Fibroblast of the aortic adventitia (primary cell): ENCODE measurements around the gene TMC6. TPM values are rescaled to one million over a fixed set of nuclear protein-coding genes. Genes with fewer than 3 reads are reported as not detected.
"Not testable (repeated sequence)": the region's sequence is repeated elsewhere in the genome, so short reads cannot be mapped to it uniquely, and the experiment has no call there.

Source experiments
- DNase-seq: peaks from one replicate; pipeline ENCODE4 v3.0.0-alpha.2; 2010; ENCODE audit warnings: low read depth
- H3K4me3 ChIP-seq: 2 replicates; pipeline ENCODE4 v1.5.1; 2011; ENCODE audit warnings: low read depth, mild to moderate bottlenecking, control low read depth, low read length, moderate library complexity
- CTCF ChIP-seq: IDR thresholded peaks from 2 replicates; pipeline ENCODE4 v1.5.1; 2011; ENCODE audit warnings: mild to moderate bottlenecking, low read length, control low read depth, inconsistent platforms; ENCODE audit not compliant: insufficient read depth
- small RNA-seq: library from RNA; depleted of rRNA; stranded (forward); fragments of <200 nt; gene quantifications from one replicate; pipeline ENCODE3, GENCODE V24; 2012
- total RNA-seq: library from RNA; depleted of rRNA; stranded (reverse); fragments of >200 nt; gene quantifications from 2 replicates; pipeline ENCODE4 v1.2.3, GENCODE V29; 2012; ENCODE audit warnings: low replicate concordance

The TMC6 gene
- total RNA-seq, 1 donor = not detected

- DNase-seq = no peak
- no peak overlapping the region for H3K4me3 ChIP-seq
These were observed 58.9 kb downstream of the TMC6 start for GRCh38 chr17:78069695-78070094.

GRCh38 chr17:78066976-78067375 is 61.6 kb downstream of the TMC6 start:
- not testable (repeated sequence) for H3K4me3 ChIP-seq, DNase-seq

More at GRCh38 chr17:78069695-78070094, 58.9 kb downstream of the TMC6 start:
- no peak for TF ChIP-seq CTCF

GRCh38 chr17:78064708-78065107 is 63.8 kb downstream of the TMC6 start:
- H3K4me3 ChIP-seq = no peak overlapping the region
- TF ChIP-seq CTCF = no peak
- no peak for DNase-seq

- no peak for TF ChIP-seq CTCF
- DNase-seq = no peak
- no peak overlapping the region for H3K4me3 ChIP-seq
These were observed 65.1 kb downstream of the TMC6 start for GRCh38 chr17:78063489-78063888.

- no peak for TF ChIP-seq CTCF
- no peak overlapping the region for H3K4me3 ChIP-seq
These were observed 66.0 kb downstream of the TMC6 start for GRCh38 chr17:78062596-78062995.

More at GRCh38 chr17:78062596-78062995, 66.0 kb downstream of the TMC6 start:
- DNase-seq = no peak

Small RNA genes lying within 50 kb of the gene (small RNA-seq; reads per million reads assigned to genes)
- not detected for gene RNU6-625P

Other genes with a start within 250 kb of the TMC6 start
- 6.4 and 10.3 TPM in 2 replicates for gene TNRC6C, start 170.1 kb downstream of the TMC6 start, total RNA-seq
- not detected in 2 replicates for gene TMC8, start 2.0 kb upstream of the TMC6 start, total RNA-seq
- gene C17orf99, start 17.6 kb upstream of the TMC6 start, total RNA-seq = not detected in 2 replicates
- gene SYNGR2, start 39.8 kb upstream of the TMC6 start, total RNA-seq = 0.90 and 4.6 TPM in 2 replicates
- 4.3 and 75.9 TPM in 2 replicates for gene TK1, start 58.3 kb upstream of the TMC6 start, total RNA-seq
- gene AFMID, start 58.6 kb upstream of the TMC6 start, total RNA-seq = 41.0 and 45.1 TPM in 2 replicates
- 0.57 and 31.8 TPM in 2 replicates for gene BIRC5, start 85.5 kb upstream of the TMC6 start, total RNA-seq
- gene TMEM235, start 102.9 kb upstream of the TMC6 start, total RNA-seq = not detected in 2 replicates
- gene SOCS3, start 231.3 kb upstream of the TMC6 start, total RNA-seq = 26.0 and 50.6 TPM in 2 replicates
- 13.9 and 40.2 TPM in 2 replicates for gene PGS1, start 249.9 kb upstream of the TMC6 start, total RNA-seq